IPS DF 4.7 (cell line): Measurements from ENCODE around the gene RAB22A.
"Not testable (repeated sequence)": the region's sequence is repeated elsewhere in the genome, so short reads cannot be mapped to it uniquely, and the experiment has no call there.

Source experiments
- DNase-seq: peaks from one replicate; pipeline ENCODE4 v3.0.0-alpha.2; 2013; ENCODE audit warnings: low spot score; ENCODE audit errors: extremely low read depth

The RAB22A gene

GRCh38 chr20:58408603-58409246 lies 99.2 kb downstream of the RAB22A start:
- DNase-seq = no peak

DNA sequence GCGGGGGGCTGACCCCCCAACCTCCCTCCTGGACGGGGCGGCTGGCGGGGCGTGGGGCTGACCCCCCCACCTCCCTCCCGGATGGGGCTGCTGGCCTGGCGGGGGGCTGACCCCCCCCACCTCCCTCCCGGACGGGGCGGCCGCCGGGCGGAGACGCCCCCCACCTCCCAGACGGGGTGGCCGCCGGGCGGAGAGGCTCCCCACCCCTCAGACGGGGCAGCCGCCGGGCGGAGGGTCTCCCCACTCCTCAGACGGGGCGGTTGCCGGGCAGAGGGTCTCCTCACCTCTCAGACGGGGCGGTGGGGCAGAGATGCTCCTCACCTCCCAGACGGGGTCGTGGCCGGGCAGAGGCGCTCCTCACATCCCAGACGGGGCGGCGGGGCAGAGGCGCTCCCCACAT lies 104.7 kb downstream of the RAB22A start:
- DNase-seq = not testable (repeated sequence)

DNA sequence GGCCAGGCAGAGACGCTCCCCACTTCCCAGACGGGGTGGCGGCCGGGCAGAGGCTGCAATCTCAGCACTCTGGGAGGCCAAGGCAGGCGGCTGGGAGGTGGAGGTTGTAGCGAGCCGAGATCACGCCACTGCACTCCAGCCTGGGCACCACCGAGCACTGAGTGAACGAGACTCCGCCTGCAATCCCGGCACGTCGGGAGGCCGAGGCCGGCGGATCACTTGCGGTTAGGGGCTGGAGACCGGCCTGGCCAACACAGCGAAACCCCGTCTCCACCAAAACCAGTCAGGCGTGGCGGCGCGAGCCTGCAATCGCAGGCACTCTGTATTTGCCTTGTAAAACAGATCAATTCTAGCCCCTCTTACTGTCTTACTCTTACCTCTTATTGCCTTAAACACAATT lies 105.3 kb downstream of the RAB22A start:
- not testable (repeated sequence) for DNase-seq

- DNase-seq = no peak
These were observed 106.5 kb downstream of the RAB22A start for GRCh38 chr20:58416057-58416456.

DNA sequence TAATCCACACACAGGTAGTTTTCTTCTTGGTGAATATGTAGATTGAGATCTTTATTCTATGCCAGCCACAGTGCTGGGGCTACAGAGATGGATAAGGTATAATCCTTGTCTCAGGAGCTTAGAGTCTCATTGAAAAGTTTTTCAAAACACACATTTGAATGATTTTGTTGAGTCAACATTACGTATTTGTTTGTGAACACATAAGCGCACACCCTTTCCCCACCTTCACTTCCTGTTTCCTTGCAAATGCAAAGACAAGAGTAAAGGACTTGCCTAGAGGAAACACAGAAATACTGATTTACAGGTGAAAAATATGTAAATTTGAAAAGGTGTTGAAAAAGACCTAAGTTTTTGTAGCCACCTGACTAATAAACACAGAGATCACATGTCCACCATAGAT lies 107.3 kb downstream of the RAB22A start:
- DNase-seq = no peak
